ENCODE data around the gene SPG21. TPM values are rescaled to one million over a fixed set of nuclear protein-coding genes. Genes with fewer than 3 reads are reported as not detected.

SPG21 gene
- total and polyA plus RNA-seq, 2 of the 4 experiments (the other 2 are of a cell fraction), result 59.9 to 60.8 TPM

GRCh38 chr15:64916365-64916764, 73.3 kb downstream of the SPG21 start:
- CTCF ChIA-PET, result no interaction called here
- H3K23ac ChIP-seq (ENCODE audit: low read depth, low read length), result no peak overlapping the region
- H3K9ac ChIP-seq (ENCODE audit: low read depth, low read length), result no peak overlapping the region
- H3K4ac ChIP-seq (ENCODE audit: low read depth, low read length), result no peak overlapping the region
- BruUV-seq (replicated peaks), result no TSS peak
- H3K27ac ChIP-seq (ENCODE audit: insufficient read depth, low read length), result no peak overlapping the region
- POLR2A ChIA-PET (ENCODE audit: unreplicated experiment), result interaction anchor here (0.5 kb wide), 1 partner anchor 73 kb away, joined by 5 read pairs; no protein-coding TSS in a partner anchor
- H2BK120ac ChIP-seq (ENCODE audit: low read depth, low read length), result no peak overlapping the region
- no peaks in the 10 kb centered on the region for H3K27me3 ChIP-seq (ENCODE audit: control insufficient read depth, insufficient read depth, low read length)
- no peak overlapping the region for H2AK9ac ChIP-seq (replicated peaks; ENCODE audit: low read depth, low read length, poor library complexity)
- no peak for DNase-seq
- no peak overlapping the region for H2AK5ac ChIP-seq (ENCODE audit: low read depth, low read length)
- in situ Hi-C loops (cut with MboI; ENCODE audit: low sequenced_read_pairs) (no loop called here), dilution Hi-C loops (cut with HindIII; ENCODE audit: low sequenced_read_pairs, unreplicated experiment) (no loop called here), intact Hi-C loops (cut with micrococcal nuclease) (no loop called here)
- H4K20me1 ChIP-seq (ENCODE audit: insufficient read depth, low read length), result no peaks in the 10 kb centered on the region
- no peaks in the 10 kb centered on the region for H3K36me3 ChIP-seq (ENCODE audit: control insufficient read depth, insufficient read depth, low read length)
- H3K4me2 ChIP-seq (ENCODE audit: low read depth, low read length), result no peak overlapping the region
- H4K5ac ChIP-seq (ENCODE audit: low read depth, low read length), result no peak overlapping the region
- no peak overlapping the region for H2AFZ ChIP-seq (replicated peaks; ENCODE audit: low read length, poor library complexity)
- no peaks in the 10 kb centered on the region for H3K9me3 ChIP-seq (ENCODE audit: control insufficient read depth, insufficient read depth, low read length)
- H3K4me3 ChIP-seq (ENCODE audit: insufficient read depth, low read depth, low read length), result no peak overlapping the region
- no peak overlapping the region for H2BK15ac ChIP-seq (ENCODE audit: low read depth, low read length)
- no peak overlapping the region for H2BK5ac ChIP-seq (ENCODE audit: low read depth, low read length, poor library complexity, severe bottlenecking)
- no peak for ATAC-seq (ENCODE audit: low read depth)
- H3K79me1 ChIP-seq (ENCODE audit: low read depth in 1 of 2, low read length in 2 of 2), result no peaks in the 10 kb centered on the region; a peak in 1 of 4 replicates
- H4K91ac ChIP-seq (ENCODE audit: insufficient read depth, low read depth, low read length), result no peak overlapping the region
- TF ChIP-seq POLR2A (IDR thresholded peaks at IDR 0.05; ENCODE audit: low read depth, low read length) (no peak), RAD21 (IDR thresholded peaks at IDR 0.05; ENCODE audit: low read length) (no peak), FOS (IDR thresholded peaks at IDR 0.05; ENCODE audit: low read depth, low read length) (no peak), RCOR1 (IDR thresholded peaks at IDR 0.05; ENCODE audit: insufficient replicate concordance, low read length) (no peak), SMC3 (IDR thresholded peaks at IDR 0.05; ENCODE audit: low read depth, low read length) (no peak), NFE2L2 (IDR thresholded peaks at IDR 0.05; ENCODE audit: low read depth, low read length) (no peak), BHLHE40 (IDR thresholded peaks at IDR 0.05; ENCODE audit: low read depth, low read length) (no peak), MXI1 (IDR thresholded peaks at IDR 0.05; ENCODE audit: borderline replicate concordance, low read depth, low read length) (no peak), CEBPB (IDR thresholded peaks at IDR 0.05; ENCODE audit: low read depth, low read length) (no peak), CTCF (conservative IDR thresholded peaks at IDR 0.05; ENCODE audit: low read depth, low read length) (no peak), MAZ (IDR thresholded peaks at IDR 0.05; ENCODE audit: borderline replicate concordance, low read depth, low read length) (no peak)
- H3K18ac ChIP-seq (ENCODE audit: low read depth, low read length), result no peak overlapping the region
- no peak overlapping the region for H2BK20ac ChIP-seq (ENCODE audit: low read depth, low read length)
- 0 out of 2 replicates have a peak, but pooled peaks cover under 1% of the 10 kb centered on the region for H3K4me1 ChIP-seq (ENCODE audit: control insufficient read depth, insufficient read depth, low read length)
- whole genome bisulfite sequencing, 2 experiments (ENCODE audit: extremely low coverage in 2 of 2, insufficient read length in 1 of 2), result no CpG with 5 or more reads among the region's 2 CpGs
- no peak overlapping the region for H3K14ac ChIP-seq (replicated peaks; ENCODE audit: low read depth, low read length)
- H3K9me1 ChIP-seq (ENCODE audit: insufficient read depth, low read length), result peaks cover 4% of the 10 kb centered on the region; the same call in 1 of the 2 replicates
- H3K56ac ChIP-seq (ENCODE audit: extremely low read depth, insufficient read depth, low read length), result no peak overlapping the region
- H4K8ac ChIP-seq (ENCODE audit: low read depth in 2 of 2, low read length in 2 of 2), result no peak overlapping the region
